OCI-LY3 (cell line): Measurements from ENCODE around the gene NDRG3.

Experiments
- CTCF ChIP-seq: fragments of 200-600, 300-600 bp; sonication (generic); IDR thresholded peaks from 2 replicates; pipeline ENCODE4 v1.5.1; 2014; ENCODE audit warnings: antibody characterized with exemption, low read length, low read depth
- EZH2phosphoT487 ChIP-seq: fragments of 200-600 bp; shearing (Covaris generic); IDR thresholded peaks from 2 replicates; pipeline ENCODE4 v1.6.1; 2018; ENCODE audit warnings: antibody characterized with exemption, mixed run types, low read depth

GRCh38 chr20:36629719-36630681 is 115.9 kb downstream of the NDRG3 start:
- no peak for TF ChIP-seq CTCF
- no peak for TF ChIP-seq EZH2phosphoT487
